Smooth muscle cell of the brain vasculature (primary cell): ENCODE results near the gene VMP1.
"Not testable (repeated sequence)": the region's sequence is repeated elsewhere in the genome, so short reads cannot be mapped to it uniquely, and the experiment has no call there.

Source experiments
- DNase-seq: peaks from one replicate; pipeline ENCODE4 v3.0.0-alpha.2; 2012; ENCODE audit warnings: low read depth, low spot score

The VMP1 gene

DNA sequence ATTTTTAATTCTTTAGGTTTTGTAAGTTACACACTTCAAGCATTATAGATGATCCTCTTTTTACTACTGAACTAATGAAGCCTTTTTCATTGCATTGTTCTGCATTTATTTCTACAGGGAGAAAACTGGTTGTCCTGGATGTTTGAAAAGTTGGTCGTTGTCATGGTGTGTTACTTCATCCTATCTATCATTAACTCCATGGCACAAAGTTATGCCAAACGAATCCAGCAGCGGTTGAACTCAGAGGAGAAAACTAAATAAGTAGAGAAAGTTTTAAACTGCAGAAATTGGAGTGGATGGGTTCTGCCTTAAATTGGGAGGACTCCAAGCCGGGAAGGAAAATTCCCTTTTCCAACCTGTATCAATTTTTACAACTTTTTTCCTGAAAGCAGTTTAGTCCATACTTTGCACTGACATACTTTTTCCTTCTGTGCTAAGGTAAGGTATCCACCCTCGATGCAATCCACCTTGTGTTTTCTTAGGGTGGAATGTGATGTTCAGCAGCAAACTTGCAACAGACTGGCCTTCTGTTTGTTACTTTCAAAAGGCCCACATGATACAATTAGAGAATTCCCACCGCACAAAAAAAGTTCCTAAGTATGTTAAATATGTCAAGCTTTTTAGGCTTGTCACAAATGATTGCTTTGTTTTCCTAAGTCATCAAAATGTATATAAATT, 132.3 kb downstream of the VMP1 start:
- DNase-seq: no peak

GRCh38 chr17:59840329-59841090, 133.1 kb downstream of the VMP1 start:
- DNase-seq: no peak

GRCh38 chr17:59841091-59841881, 133.8 kb downstream of the VMP1 start:
- not testable (repeated sequence) for DNase-seq

DNA sequence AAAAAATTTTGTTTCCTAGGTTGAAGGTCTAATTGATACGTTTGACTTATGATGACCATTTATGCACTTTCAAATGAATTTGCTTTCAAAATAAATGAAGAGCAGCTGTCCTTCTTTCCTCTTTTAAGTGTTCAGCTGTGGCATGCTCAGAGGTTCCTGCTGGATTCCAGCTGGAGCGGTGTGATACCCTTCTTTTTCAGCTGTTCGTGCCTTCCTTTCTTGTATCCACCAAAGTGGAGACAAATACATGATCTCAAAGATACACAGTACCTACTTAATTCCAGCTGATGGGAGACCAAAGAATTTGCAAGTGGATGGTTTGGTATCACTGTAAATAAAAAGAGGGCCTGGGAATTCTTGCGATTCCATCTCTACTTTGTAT, 134.4 kb downstream of the VMP1 start:
- DNase-seq: not testable (repeated sequence)

GRCh38 chr17:59842901-59843652, 135.6 kb downstream of the VMP1 start:
- DNase-seq: no peak

DNA sequence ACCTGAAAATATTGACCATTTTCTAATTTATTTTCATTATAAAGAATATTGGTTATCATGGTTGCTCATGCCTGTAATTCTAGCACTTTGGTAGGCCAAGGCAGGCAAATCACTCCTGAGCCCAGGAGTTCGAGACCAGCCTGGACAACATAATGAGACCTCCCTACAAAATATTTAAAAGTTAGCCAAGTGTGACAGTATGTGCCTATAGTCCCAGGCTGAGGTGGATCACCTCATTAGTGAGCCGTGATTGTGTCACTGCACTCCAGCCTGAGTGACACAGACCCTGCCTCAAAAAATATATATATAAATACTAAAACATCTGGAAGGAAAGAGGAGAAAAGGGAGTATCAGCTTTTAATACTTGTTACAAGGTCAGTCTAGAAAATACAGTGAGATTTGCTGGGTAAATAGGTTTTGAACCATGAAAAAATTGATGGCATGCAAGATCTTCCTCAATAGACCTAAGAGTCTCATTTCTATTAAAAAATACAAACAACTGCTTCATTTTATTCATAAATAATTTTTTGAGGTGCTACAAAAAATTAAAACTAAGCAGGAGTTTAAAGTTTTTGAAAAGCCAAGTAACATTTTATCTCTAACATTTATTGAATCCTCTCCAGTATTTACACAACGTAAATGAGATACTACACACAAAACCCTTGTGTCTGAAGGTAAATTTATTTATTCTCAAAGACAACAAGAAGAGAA, 137.6 kb downstream of the VMP1 start:
- no peak for DNase-seq

DNA sequence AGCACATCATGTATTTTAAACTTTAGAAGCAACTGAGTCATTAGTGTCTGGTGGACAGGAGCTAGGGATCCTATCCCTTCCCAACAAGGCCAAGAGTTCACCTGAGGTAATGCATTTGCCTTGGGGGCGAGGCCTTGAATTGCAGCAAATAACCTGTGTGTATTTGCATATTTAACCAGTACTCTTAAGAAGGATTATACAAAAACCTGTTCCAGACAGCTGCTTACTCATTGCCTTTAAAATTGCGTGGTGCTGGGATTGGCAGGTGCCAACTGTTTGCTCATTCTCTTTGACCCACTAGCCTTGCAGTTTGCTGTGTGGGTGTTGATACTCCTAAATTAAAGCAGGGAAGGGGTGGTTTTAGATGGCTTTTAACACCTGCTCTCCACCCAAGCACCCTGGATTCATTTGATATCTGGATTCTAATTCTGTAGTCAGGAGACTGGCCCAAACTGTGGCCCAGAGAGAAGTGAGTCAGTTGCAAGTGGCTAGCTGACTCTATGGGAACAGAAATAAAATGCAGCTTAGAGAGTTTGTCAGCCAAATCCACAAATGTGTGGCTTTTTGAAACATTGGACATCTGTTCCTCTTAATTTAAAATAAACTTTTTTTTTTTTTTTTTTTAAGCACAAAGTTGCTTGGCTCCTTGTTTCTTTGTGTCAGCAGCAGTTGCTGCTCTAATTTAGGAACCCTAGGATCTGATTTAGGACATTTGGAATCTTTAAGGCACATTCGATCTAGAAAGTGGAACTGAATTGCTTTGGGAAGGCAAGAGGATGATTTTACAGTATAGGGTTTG, 138.3 kb downstream of the VMP1 start:
- no peak for DNase-seq

DNA sequence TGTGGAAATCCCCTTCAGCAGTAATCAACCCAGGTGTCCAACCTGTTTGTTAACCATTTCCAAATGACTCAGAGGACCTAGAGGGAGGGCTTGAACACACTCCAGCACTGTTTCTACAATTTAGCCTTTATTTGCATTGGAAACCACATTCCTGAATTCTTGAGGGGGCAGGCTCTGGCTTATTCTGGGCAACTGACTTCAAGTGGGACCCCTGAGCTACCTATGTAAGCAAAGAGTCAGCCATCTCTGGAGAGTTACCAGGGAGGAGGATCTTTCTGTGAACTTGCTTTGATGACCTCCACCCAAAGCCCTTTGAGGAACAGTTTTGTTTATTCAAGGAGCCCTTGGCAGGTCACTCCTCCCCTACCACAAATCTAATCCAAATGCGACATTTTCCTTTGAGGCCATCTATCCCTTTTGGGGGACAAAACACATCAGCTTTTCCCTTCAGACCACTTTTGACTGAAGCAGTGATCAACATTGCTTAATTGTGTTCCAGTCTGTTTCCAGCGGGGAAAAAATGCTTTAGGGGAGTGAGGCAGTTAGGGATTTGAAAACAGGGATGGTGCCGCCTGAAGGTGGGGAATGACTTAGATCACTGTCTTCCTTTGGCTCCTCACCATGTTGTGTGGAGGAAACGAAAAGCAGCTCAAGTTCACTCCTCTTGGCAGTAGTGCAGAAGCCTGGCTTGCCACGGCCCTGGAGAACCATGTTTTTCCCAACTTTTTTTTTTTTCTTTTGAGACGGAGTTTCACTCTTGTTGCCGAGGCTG, 139.1 kb downstream of the VMP1 start:
- no peak for DNase-seq

- no peak for DNase-seq
Measured at GRCh38 chr17:59848385-59848668, 140.9 kb downstream of the VMP1 start.

- no peak for DNase-seq
Measured at GRCh38 chr17:59848778-59849177, 141.3 kb downstream of the VMP1 start.

DNA sequence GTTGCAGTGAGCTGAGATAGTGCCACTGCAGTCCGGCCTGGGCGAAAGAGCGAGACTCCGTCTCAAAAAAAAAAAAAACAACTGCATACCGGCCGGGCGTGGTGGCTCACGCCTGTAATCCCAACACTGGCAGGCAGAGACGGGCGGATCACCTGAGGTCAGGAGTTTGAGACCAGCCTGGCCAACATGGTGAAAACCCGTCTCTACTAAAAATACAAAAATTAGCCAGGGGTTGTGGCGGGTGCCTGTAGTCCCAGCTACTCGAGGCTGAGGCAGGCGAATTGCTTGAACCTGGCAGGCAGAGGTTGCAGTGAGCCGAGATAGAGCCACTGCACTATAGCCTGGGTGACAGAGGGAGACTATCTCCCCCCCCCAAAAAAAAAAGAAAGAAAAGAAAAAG, 142.9 kb downstream of the VMP1 start:
- not testable (repeated sequence) for DNase-seq

DNA sequence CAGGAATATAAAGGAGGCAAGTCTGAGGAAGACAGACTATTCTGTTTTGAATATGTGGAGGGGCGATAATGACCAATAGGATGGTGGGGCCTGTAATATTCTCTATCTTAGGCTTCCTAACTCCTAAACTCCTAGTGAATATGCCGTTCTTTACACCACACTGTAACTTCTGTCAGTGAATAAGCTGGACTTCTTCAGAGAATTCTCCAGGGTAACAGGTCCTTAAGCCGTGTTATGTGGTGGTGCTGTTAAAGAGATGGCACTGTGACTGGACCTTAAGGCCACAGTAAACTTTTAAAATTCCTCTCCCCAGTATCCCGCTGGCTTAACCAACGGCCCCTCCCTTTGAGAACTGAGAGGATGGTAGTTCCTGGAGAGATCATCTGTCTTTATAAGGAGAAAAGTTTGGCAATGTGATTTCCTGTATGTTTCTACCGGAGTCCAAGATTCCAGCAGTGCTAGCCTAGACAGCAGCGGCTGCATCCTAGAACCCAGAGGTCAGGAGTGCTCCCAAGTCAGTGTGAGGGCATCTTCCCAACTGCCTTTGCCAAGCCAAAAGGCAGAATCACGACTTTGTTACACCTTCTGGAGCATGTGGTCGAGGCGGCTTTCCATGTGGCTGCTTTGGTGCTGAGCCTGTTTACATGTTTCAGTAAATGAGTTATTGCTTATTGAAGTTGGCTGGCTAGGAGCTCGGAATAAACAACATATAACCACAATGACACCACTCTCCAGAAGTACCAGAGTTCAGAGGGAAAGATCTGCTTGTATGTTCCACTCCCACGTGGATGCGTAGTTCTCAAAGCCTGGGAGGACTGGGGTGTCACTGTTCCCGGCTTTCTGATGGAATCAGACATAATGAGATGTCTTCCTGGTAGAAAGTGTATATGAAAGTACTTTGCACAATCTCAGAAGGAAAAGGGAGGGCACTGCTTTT, 144.3 kb downstream of the VMP1 start:
- no peak for DNase-seq

GRCh38 chr17:59852847-59853167, 145.4 kb downstream of the VMP1 start:
- not testable (repeated sequence) for DNase-seq

DNA sequence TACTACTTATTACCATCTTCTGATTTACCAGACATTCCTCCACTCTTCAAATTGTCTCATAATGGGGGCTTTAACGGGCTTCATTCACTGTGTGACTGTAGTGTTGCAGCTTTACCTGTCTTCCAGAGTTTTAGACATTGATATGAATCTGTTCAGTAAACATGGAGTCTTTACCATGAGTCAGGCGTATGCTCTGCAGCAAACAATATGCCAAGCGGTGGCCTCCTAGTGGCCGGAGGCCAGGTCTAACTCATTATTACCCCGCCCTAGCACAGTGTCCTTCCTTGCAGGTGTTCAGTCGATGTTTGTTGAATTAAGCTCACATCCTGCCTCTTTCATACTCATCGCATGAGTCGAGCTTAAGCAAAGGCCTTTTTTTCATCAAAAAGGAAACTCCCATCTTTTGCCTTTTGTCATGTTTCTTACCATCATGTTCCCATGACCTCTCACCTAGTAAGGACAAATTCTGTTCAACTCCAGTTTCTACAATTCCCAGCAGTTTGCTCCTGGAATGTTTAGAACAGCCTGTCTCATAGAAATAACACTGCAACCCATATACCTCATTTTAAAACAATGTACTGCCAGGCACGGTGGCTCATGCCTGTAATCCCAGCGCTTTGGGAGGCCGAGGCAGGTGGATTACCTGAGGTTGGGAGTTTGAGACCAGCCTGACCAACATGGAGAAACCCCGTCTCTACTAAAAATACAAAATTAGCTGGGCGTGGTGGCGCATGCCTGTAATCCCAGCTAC, 145.9 kb downstream of the VMP1 start:
- no peak for DNase-seq

- DNase-seq: not testable (repeated sequence)
Measured at GRCh38 chr17:59853919-59854729, 146.7 kb downstream of the VMP1 start.

GRCh38 chr17:59856859-59857794, 149.7 kb downstream of the VMP1 start:
- DNase-seq: no peak
